Activated naive CD4-positive, alpha-beta T cell treated with anti-CD3 and anti-CD28 coated beads, Interleukin-2, amount 10 ng/mL, durations not matched to agents 7 days and 5 days (primary cell): ENCODE data around the gene FCAMR.
A peak's percentile ranks its signal among the peaks of the same experiment; 100 is the strongest.

Source experiments
- CTCF ChIA-PET: fragments of 350-600 bp; sonication (Branson Sonifier 250); formaldehyde crosslinking; loops from one replicate; lab custom pipeline; 2021; ENCODE audit warnings: antibody characterized with exemption; lab: Charles Lee
- DNase-seq: peaks from one replicate; pipeline ENCODE4 v3.0.0-alpha.2; 2020
- H3K27ac Mint-ChIP-seq: one replicate; pipeline ENCODE4 v1.8.0; 2021; ENCODE audit warnings: mild to moderate bottlenecking, moderate library complexity, mixed read lengths
- H3K27me3 Mint-ChIP-seq: one replicate; pipeline ENCODE4 v1.8.0; 2021; ENCODE audit warnings: mild to moderate bottlenecking, mixed read lengths
- H3K36me3 Mint-ChIP-seq: one replicate; pipeline ENCODE4 v1.8.0; 2021; ENCODE audit warnings: mixed read lengths
- H3K4me1 Mint-ChIP-seq: one replicate; pipeline ENCODE4 v1.8.0; 2021; ENCODE audit warnings: mixed read lengths
- H3K4me3 Mint-ChIP-seq: one replicate; pipeline ENCODE4 v1.8.0; 2021; ENCODE audit warnings: mild to moderate bottlenecking, moderate library complexity, mixed read lengths
- H3K9me3 Mint-ChIP-seq: one replicate; pipeline ENCODE4 v1.8.0; 2021; ENCODE audit warnings: mixed read lengths

Gene FCAMR

DNA sequence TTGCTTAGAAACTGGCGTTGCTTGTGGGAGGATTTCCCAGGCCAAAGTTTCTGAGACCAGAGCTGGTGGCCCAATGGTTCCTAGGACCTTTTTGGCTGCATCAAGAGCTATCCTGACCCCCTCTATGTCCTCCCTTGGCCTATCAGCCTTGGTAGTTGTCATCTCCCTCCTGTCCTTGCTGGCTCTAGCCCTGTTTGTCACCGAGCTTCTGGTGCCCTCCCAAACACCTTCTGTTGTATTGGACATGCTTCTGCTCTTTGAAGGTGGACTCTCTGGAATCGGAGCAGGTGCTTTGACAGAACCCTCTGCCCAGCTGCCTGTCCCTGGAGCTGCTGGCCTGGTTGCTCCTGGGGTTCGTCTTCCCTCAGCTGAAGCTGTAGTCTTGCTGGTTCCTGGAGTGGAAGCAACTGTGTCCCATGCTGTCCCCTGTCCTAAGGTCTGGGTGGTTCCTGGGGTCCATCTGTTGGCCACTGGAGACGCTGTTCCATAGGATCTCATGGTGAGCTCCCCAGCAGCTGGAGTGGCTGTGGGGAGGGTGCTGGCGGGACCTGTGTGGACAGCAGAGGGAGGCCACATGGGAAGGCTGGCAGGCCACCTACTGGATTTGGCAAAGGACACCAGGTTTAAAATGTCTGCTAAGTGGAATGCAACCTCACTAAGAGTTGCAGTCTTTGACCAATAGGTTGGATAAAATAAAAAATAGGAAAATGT lies 9.4 kb downstream of the FCAMR start:
- no peak for DNase-seq
- CTCF ChIA-PET = interaction anchor here (2.4 kb wide), 1 partner anchor 21 kb away, joined by 9 read pairs; no protein-coding TSS in a partner anchor
- peak overlapping the region; percentile 38 for H3K27ac Mint-ChIP-seq

GRCh38 chr1:206958144-206958543 lies 12.1 kb downstream of the FCAMR start:
- Mint-ChIP-seq H3K27ac (no peak overlapping the region), H3K9me3 (no peaks in the 10 kb centered on the region), H3K36me3 (no peaks in the 10 kb centered on the region), H3K4me1 (peaks cover 35% of the 10 kb centered on the region), H3K27me3 (peaks cover 31% of the 10 kb centered on the region), H3K4me3 (no peak overlapping the region)
- DNase-seq = no peak
- CTCF ChIA-PET = interaction anchor here (0.9 to 2.0 kb wide), 4 partner anchors 22 to 46 kb away, joined by 3 to 7 read pairs (median 4); no protein-coding TSS in a partner anchor

More for the DNA sequence above, 9.4 kb downstream of the FCAMR start:
- H3K4me3 Mint-ChIP-seq = no peak overlapping the region
- H3K4me1 Mint-ChIP-seq = peaks cover 34% of the 10 kb centered on the region
- peaks cover 31% of the 10 kb centered on the region for H3K27me3 Mint-ChIP-seq
- no peaks in the 10 kb centered on the region for H3K9me3 Mint-ChIP-seq
- no peaks in the 10 kb centered on the region for H3K36me3 Mint-ChIP-seq

DNA sequence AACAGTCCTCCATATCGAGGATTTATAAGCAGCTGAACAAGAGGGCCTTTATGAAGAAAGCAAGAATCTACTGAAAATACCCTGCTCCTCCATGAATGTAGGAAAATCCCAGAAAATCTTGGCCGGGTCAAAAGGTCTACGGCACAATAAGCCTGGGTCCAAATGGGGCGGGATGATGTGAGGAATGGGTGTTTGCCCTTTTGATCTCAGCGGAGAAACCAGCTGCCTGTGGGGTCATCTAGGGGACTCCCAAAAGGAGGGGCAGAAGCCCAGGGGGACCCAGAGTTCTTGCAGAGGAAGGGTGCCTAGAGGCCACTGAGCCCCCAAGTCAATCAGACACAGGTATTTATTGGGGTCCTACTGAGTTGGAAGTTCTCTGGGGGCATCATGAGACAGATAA lies 12.6 kb downstream of the FCAMR start:
- peaks cover 30% of the 10 kb centered on the region for H3K4me1 Mint-ChIP-seq
- H3K36me3 Mint-ChIP-seq = no peaks in the 10 kb centered on the region
- H3K27ac Mint-ChIP-seq = no peak overlapping the region
- no peak for DNase-seq
- H3K4me3 Mint-ChIP-seq = no peak overlapping the region
- H3K9me3 Mint-ChIP-seq = no peaks in the 10 kb centered on the region
- CTCF ChIA-PET = interaction anchor here (0.9 to 2.0 kb wide), 4 partner anchors 22 to 45 kb away, joined by 3 to 7 read pairs (median 4); no protein-coding TSS in a partner anchor
- H3K27me3 Mint-ChIP-seq = peaks cover 31% of the 10 kb centered on the region

GRCh38 chr1:206955476-206956451 lies 14.5 kb downstream of the FCAMR start:
- H3K4me1 Mint-ChIP-seq = peaks cover 15% of the 10 kb centered on the region

GRCh38 chr1:206954459-206955342 lies 15.6 kb downstream of the FCAMR start:
- no peaks in the 10 kb centered on the region for H3K36me3 Mint-ChIP-seq
- no peak overlapping the region for H3K27ac Mint-ChIP-seq
- DNase-seq = no peak
- CTCF ChIA-PET = interaction anchor here (0.7 to 2.2 kb wide), 7 partner anchors 12 to 51 kb away, joined by 3 to 7 read pairs (median 3); no protein-coding TSS in a partner anchor
- peaks cover 15% of the 10 kb centered on the region for H3K4me1 Mint-ChIP-seq
- peaks cover 5% of the 10 kb centered on the region for H3K9me3 Mint-ChIP-seq
- peaks cover 21% of the 10 kb centered on the region for H3K27me3 Mint-ChIP-seq
- no peak overlapping the region for H3K4me3 Mint-ChIP-seq

More at GRCh38 chr1:206955476-206956451, 14.5 kb downstream of the FCAMR start:
- Mint-ChIP-seq H3K36me3 (no peaks in the 10 kb centered on the region), H3K9me3 (no peaks in the 10 kb centered on the region), H3K27ac (no peak overlapping the region), H3K27me3 (peaks cover 25% of the 10 kb centered on the region), H3K4me3 (no peak overlapping the region)
- DNase-seq = no peak
- CTCF ChIA-PET = interaction anchor here (0.7 to 2.2 kb wide), 3 partner anchors 20 to 50 kb away, joined by 3 to 7 read pairs (median 3); no protein-coding TSS in a partner anchor

- H3K9me3 Mint-ChIP-seq = peaks cover 5% of the 10 kb centered on the region
- H3K36me3 Mint-ChIP-seq = no peaks in the 10 kb centered on the region
- peaks cover 11% of the 10 kb centered on the region for H3K27me3 Mint-ChIP-seq
- CTCF ChIA-PET = interaction anchor here (0.9 to 1.5 kb wide), 3 partner anchors 11 to 41 kb away, joined by 3 to 4 read pairs (median 3); no protein-coding TSS in a partner anchor
- DNase-seq = no peak
- H3K27ac Mint-ChIP-seq = no peak overlapping the region
- no peak overlapping the region for H3K4me3 Mint-ChIP-seq
- peaks cover 15% of the 10 kb centered on the region for H3K4me1 Mint-ChIP-seq
Observed at GRCh38 chr1:206953626-206954025, 16.6 kb downstream of the FCAMR start.

DNA sequence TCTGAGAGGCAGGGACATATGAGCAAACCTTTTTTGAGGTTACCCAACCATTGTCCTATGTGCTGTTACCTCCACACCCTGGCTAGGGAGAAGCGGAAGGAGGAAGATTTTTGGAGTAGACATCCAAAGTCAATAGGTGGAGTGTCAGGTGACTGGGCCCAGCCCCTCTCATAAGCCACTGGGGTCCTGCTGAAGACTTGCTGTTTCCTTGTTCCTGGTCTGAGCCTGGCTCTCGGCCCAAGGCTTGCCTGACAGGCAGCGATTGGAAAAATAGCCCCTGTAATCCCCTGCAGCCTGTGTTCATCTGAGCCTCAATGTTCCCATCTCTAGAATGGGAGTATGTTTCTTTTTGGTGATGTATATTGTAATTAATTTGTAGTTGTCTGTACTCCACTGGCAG lies 17.1 kb downstream of the FCAMR start:
- no peaks in the 10 kb centered on the region for H3K36me3 Mint-ChIP-seq
- peaks cover 12% of the 10 kb centered on the region for H3K27me3 Mint-ChIP-seq
- H3K9me3 Mint-ChIP-seq = peaks cover 5% of the 10 kb centered on the region
- H3K27ac Mint-ChIP-seq = no peak overlapping the region
- no peak for DNase-seq
- no peak overlapping the region for H3K4me3 Mint-ChIP-seq
- H3K4me1 Mint-ChIP-seq = peaks cover 15% of the 10 kb centered on the region
- CTCF ChIA-PET = interaction anchor here (0.7 to 1.5 kb wide), 2 partner anchors 11 to 29 kb away, joined by 3 to 4 read pairs; no protein-coding TSS in a partner anchor

- CTCF ChIA-PET = interaction anchor here (0.7 to 1.6 kb wide), 2 partner anchors 19 to 30 kb away, joined by 4 to 6 read pairs; no protein-coding TSS in a partner anchor
Observed at GRCh38 chr1:206952171-206952570, 18.1 kb downstream of the FCAMR start.

GRCh38 chr1:206951318-206952100 lies 18.8 kb downstream of the FCAMR start:
- no peak for DNase-seq
- Mint-ChIP-seq H3K36me3 (no peaks in the 10 kb centered on the region), H3K27me3 (peaks cover 24% of the 10 kb centered on the region), H3K4me1 (peaks cover 15% of the 10 kb centered on the region), H3K9me3 (peaks cover 5% of the 10 kb centered on the region), H3K4me3 (no peak overlapping the region), H3K27ac (no peak overlapping the region)
- CTCF ChIA-PET = interaction anchor here (1.1 to 2.0 kb wide), 3 partner anchors 16 to 31 kb away, joined by 3 to 6 read pairs (median 6); no protein-coding TSS in a partner anchor

More at GRCh38 chr1:206952171-206952570, 18.1 kb downstream of the FCAMR start:
- peaks cover 18% of the 10 kb centered on the region for H3K27me3 Mint-ChIP-seq
- H3K4me1 Mint-ChIP-seq = peaks cover 15% of the 10 kb centered on the region
- no peak overlapping the region for H3K27ac Mint-ChIP-seq
- H3K4me3 Mint-ChIP-seq = no peak overlapping the region
- peaks cover 5% of the 10 kb centered on the region for H3K9me3 Mint-ChIP-seq
- no peaks in the 10 kb centered on the region for H3K36me3 Mint-ChIP-seq
- no peak for DNase-seq

DNA sequence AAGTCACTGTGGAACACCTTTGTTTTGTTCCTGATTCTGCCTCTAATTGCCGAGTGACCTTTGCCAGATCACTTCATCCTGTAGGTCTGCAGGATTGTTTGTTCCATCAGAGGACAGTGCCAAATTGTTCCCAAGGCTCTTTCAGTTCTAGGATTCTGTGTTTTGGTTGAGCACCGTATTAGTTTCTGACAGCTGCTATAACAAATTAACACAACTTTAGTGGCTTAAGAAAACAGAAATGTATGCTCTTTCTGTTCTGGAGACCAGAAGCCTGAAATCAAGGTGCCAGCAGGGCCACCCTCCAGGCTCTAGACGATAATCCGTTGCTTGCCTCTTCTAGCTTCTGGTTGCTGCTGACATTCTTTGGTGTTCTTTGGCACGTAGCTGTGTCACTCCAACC lies 20.6 kb downstream of the FCAMR start:
- CTCF ChIA-PET = interaction anchor here (2.0 kb wide), 1 partner anchor 32 kb away, joined by 6 read pairs; no protein-coding TSS in a partner anchor
- DNase-seq = no peak
- no peak overlapping the region for H3K4me3 Mint-ChIP-seq
- peaks cover 5% of the 10 kb centered on the region for H3K4me1 Mint-ChIP-seq
- peaks cover 5% of the 10 kb centered on the region for H3K9me3 Mint-ChIP-seq
- no peak overlapping the region for H3K27ac Mint-ChIP-seq
- H3K27me3 Mint-ChIP-seq = peaks cover 43% of the 10 kb centered on the region
- no peaks in the 10 kb centered on the region for H3K36me3 Mint-ChIP-seq

DNA sequence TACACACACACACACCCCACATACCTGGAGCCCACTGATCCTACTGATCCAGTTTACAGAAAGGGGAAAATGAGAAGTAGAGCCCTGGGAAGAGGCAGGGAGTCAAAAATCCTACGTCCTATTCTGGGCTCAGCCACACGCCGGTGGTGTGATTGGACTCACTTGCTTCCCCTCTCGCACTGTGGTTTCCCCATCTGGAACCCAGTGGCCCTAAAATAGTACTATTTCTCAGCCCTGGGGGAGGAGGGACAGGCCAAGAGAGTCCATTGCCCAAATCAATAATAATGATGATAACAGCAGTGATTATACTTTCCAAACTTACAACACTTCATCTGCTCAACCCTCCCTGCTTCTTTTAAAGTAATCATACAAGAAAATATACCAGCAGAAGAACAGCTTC lies 21.1 kb downstream of the FCAMR start:
- H3K9me3 Mint-ChIP-seq = peaks cover 5% of the 10 kb centered on the region
- peaks cover 2% of the 10 kb centered on the region for H3K4me1 Mint-ChIP-seq
- H3K27ac Mint-ChIP-seq = no peak overlapping the region
- CTCF ChIA-PET = interaction anchor here (1.0 to 2.0 kb wide), 2 partner anchors 16 to 33 kb away, joined by 6 read pairs; no protein-coding TSS in a partner anchor
- no peaks in the 10 kb centered on the region for H3K36me3 Mint-ChIP-seq
- peaks cover 46% of the 10 kb centered on the region for H3K27me3 Mint-ChIP-seq
- no peak for DNase-seq
- no peak overlapping the region for H3K4me3 Mint-ChIP-seq

DNA sequence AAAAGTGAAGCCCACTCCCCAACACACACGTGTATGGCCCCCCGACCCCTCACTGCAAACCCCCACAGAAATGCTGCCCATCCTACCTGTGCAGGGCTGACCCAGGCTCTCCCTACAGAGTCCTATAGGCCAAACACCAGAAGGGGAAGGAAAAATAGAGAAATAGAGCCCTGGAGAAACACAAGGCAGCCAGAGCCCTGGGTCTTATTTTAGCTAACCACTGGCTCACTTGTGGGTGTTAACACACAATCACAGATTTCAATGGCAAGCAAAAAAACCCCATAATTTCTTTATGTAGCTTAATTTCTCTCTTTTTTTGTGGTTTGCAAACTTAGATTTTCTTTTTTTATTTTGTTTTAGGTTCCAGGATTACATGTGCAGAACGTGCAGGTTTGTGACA lies 23.0 kb downstream of the FCAMR start:
- Mint-ChIP-seq H3K36me3 (no peaks in the 10 kb centered on the region), H3K4me1 (no peaks in the 10 kb centered on the region), H3K4me3 (no peak overlapping the region), H3K27me3 (peaks cover 63% of the 10 kb centered on the region), H3K27ac (no peak overlapping the region), H3K9me3 (peaks cover 5% of the 10 kb centered on the region)
- DNase-seq = no peak
- CTCF ChIA-PET = interaction anchor here (1.0 to 2.6 kb wide), 3 partner anchors 11 to 15 kb away, joined by 4 to 13 read pairs (median 7); no protein-coding TSS in a partner anchor
